Activated CD8-positive, alpha-beta memory T cell treated with anti-CD3 and anti-CD28 coated beads, Interleukin-2, amount 50 U/mL, for 24 hours (primary cell): ENCODE results near the gene CFAP157.

Experiments
- DNase-seq: peaks from one replicate; pipeline ENCODE4 v3.0.0-alpha.2; 2020; ENCODE audit errors: extremely low read depth

Gene CFAP157

DNA sequence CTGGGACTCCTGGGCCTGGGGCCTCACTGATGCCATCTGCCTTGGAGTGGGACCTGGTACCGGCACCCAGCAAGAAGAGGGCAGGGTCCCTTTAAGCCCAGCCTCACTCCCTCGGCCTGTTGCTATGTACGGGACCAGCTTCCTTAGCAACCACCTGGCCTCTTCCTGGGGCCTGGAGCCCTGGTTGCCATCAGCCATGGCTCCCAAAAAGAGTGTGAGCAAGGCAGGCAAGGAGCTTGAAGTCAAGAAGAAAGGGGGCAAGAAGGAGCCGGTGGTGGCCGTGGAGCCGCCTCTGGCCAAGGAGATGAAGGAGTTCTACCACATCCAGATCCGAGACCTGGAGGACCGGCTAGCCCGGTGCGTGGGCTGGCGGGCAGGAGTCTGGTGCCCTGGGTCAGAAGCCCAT, at the start of gene CFAP157:
Gene CFAP157 (plus strand): TSS at position 153 of the 406 bp plus-strand sequence. CDS start 44 bp downstream, at position 197.
- no peak for DNase-seq

GRCh38 chr9:127658428-127658827, 48.4 kb upstream of the CFAP157 start:
- no peak for DNase-seq

GRCh38 chr9:127660886-127661741, 45.7 kb upstream of the CFAP157 start:
- no peak for DNase-seq

DNA sequence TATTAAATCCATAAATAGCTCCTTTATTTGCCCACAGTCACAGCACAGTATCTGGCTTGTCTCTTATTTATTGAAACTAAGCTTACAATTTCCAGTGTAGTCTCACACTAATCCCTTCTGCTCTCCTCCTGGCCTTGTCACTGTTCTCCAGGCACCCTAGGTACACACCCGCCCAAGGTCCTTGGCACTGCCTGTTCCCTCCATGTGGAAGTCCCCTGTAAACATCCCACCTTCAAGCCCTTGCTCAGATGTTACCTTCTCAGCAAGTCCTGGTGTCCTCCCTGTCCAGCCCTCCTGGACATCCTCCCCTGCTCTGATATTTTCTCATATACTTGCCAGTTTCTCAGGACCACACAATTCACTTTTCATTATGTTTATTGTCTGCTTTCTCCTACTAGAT, 44.2 kb upstream of the CFAP157 start:
- no peak for DNase-seq

DNA sequence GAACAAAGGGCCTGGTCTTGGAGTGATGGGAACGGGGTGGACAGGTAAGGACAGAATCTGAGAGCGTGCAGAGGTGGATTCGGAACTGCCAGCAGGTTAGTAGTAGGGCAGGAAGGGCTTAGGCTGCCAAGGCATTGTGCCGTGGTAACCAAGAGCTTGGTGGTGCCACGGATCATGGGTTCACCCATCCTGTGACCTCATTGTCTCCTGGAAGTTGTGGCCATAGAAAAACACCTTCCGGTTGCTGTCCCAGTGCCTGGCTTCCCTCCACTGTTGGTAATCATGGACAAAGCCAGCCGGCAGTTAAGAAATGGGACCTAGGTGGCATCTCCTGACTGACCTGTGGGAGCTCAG, 42.5 kb upstream of the CFAP157 start:
- DNase-seq = no peak

DNA sequence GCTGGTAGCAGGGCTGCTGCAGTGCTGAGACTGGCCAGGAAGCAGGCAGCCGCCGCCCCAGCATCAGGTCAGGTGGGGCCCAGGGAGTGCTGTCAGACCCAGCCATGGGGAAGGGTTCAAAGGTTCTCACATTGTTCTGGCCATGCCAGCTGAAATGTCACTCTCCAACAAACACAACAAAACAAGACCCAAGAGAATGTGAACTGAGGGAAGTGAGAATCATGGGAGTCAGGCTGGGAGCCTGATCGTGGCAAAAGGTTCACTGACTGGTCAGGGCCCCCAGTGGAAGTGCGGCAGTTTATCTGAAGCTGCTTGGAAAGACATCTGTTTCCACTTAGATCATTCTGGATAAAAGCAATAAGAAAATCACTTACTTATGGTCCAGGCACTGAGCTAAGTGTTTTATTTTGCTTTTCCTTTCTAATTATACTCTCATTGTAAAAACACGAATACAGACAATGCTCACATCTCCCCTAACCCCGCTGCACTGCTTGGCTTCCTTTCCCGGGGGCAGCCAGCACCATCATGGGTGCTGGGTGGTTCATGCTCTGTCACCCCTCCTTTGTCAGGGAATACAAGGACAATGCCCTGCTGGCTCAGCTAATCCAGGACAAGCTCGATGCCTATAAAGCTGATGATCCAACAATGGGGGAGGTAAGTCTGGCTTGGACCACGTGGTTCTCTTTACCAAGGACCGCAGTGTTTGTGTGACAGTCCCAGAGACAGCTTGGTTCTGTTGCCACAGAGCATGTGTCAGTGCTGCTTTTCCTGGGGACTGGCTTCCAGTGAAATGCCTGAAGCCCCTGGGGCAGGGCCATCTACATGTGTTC, 41.9 kb upstream of the CFAP157 start:
- DNase-seq = no peak

DNA sequence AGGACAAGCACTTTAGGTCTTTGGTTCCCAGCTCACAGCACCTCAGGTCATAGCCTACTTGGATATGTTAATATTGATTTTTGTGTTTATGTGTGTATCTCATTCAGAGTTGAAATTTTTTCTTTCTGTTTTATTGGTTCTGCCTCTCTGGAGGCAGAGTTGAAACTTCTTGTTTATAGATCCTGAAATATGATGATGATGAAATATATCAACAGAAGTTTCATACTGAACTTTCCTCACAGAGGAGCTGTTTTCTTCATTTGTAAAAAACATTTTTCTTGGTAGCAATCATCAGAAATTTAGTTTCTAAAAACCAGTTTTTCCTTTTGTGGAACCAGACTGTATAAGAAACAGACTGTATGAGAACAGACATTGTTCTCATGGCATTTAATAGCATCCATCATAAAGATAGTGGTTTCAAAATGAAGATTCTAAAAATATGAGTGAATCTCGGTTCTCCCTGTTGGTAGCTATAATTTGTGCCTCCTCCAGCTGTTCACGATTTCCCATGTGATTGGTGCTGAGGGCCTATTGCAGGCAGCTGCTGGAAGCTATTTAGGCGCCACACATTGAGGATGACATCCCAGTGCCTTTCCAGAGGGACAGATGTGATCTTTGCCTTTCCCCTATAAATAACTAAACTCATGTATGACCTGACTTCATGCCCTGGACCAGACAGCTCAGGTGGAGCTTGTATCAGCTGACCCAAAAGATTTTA, 39.5 kb upstream of the CFAP157 start:
- no peak for DNase-seq

GRCh38 chr9:127667906-127668305, 38.9 kb upstream of the CFAP157 start:
- no peak for DNase-seq

- no peak for DNase-seq
Observed at GRCh38 chr9:127673234-127673633, 33.6 kb upstream of the CFAP157 start.

DNA sequence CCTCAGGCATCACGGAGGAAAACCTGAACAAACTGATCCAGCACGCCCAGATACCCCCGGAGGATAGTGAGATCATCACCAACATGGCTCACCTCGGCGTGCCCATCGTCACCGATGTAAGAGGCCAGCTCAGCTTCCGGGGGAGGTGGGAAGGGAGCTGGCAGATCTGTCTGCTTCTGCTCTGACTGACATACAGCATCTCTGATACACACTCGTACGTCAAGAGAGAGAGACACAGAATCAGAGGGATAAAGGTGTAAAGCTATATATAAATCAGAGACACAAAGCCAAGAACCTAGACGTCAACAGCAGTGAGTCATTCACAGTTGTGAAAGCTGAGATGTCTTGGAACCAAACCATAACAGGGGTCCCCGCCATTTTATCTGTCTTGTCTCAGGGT, 30.1 kb upstream of the CFAP157 start:
- no peak for DNase-seq

DNA sequence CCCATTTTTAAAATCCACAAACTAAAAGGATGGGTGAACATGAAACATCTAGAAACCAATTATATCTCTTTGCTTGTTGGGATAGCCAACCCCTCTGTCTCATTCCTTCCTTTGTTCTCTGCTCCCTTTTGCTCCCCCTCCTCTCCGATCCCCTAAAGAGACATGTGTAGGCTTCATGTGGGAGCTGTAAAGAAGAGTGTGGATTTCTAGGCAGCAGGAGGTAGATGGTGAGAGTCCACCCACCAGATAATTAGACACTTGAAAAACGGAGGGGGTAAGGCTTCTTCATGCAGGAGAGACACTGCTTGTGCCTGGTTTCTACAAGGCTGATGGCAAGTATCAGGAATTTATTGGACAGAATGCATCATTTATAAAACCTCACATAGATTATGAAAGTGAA, 27.3 kb upstream of the CFAP157 start:
- DNase-seq = no peak

DNA sequence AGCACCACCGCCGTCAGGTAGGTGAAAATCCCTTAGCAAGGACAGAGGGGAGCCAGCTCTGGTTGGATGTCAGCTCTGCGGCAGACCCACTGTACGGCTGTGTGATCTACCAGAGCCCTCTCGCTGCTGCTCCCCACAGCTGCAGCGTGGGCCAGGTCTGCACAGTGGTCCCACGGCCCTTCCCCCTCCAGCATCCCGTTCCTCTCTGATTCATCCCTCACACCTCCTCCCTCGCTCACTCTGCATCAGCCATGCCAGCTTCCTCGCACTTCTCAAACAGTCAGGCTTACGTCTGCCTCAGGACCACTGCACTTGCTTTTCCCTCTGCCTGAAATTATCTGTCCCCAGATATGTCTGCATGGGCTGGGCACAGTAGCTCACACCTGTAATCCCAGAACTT, 26.6 kb upstream of the CFAP157 start:
- no peak for DNase-seq

DNA sequence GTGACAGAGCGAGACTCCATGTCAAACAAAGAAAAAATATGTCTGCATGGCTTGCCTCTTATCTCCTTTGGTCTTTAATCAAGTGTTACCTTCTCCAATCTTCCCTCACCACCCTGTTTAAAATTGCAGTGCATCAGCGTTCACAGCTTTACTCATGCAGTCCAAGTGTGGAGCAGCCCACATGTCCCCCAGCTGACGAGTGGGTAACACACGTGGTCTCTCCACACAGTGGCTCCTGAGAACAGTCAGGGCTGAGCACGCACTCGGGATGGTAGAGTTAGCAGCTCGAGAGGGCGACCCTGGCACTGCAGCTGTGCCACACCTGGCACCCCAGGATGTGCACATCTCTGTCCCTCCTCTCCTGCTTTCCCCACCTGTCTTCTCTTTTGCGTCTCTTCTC, 25.9 kb upstream of the CFAP157 start:
- DNase-seq = no peak

- no peak for DNase-seq
Observed at GRCh38 chr9:127682351-127683136, 24.2 kb upstream of the CFAP157 start.

DNA sequence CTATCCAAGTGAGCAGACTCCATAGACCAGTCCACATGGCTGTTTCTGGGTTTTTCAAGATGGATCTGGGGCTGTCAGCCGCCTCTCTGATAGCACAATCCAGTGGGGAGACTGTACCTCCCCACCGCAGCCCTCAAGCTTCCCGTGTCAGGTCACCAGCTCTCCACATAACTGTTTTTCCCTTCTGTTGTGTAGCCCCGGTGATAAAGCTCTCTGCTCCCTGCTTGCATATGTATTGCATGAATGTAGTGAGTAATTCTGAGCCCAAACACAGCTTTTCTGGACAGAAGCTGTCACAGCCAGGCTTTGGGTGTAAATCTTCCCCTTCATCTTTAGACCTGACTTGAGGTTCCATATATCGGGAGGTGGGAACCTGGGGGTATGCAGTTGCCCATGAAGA, 23.1 kb upstream of the CFAP157 start:
- no peak for DNase-seq

GRCh38 chr9:127684576-127684975, 22.2 kb upstream of the CFAP157 start:
- DNase-seq = no peak

DNA sequence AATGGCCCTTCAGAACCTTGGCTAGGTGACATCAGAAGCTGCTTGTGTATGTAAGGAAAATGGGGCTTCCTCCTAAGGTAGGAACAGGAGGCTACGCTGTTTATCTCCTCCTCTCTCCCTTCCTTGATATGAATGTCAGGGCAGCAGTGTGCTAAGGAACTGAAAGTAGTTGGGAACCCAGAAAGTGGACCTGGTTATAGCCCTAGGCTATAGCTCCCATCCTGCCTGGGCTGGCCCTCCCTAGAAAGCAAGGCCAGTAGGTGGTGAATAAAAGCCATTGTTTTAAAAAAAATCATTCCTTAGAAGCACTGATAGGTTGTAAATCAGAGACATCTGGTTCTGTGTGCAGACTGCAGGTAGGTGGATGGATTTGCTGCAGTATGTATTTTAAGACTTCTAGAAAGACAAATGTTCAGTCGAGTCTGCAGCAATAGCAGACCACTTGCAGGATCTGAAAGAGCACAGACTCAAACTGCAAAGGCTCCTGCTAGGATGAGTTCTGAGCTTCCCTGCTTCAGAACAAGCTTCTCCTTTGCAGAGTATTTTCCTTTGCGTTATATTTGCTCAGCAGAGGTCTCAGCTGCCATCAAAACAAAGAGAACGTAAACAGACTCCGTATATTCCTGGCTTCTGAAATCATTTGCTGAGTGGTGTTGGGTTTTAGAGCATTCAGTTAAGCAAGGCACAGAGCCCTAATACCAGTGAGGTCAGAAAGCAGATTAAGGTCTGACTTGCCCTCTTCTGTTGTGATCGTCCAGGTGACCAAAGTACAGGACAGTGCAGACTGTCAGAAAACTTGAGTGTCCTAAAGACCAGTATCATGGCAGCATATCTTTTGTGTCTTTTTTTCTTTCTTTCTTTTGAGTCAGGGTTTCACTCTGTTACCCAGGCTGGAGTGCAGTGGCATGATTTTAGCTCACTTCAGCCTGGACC, 20.1 kb upstream of the CFAP157 start:
- DNase-seq = no peak

DNA sequence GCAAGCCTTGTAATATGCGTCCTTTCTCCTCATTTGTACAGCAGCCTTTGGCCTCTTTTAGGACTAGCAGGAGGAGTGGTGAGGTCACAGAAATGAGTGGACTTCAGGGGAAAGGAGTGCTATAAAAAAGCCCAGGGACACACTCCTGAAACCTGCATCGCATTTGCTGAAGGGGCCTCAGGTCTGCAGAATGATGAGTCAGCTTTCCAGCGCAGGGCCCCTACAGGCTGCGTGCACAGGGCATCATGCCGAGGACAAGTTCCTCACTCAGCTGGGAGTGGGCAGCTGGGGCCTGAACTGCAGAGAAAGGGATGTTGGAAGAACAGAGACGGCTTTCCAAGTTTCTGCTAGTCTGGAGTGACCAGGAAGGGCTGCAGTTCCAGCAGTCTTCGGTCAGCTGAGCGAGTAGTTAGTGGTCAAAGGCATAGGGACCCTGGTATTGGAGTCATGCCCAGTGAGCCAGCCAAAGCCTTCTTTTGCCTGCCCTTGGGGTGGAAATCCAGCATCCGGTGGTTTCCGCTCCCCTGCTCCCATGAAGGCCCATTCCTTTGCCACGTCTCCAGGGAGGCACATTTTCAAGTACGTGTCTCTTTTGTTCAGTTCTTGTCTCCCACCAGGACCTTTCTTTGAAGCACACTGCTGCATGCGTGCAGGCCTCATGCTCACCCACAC, 17.3 kb upstream of the CFAP157 start:
- no peak for DNase-seq

- DNase-seq = no peak
Observed at GRCh38 chr9:127690735-127691134, 16.1 kb upstream of the CFAP157 start.

GRCh38 chr9:127692071-127692470, 14.7 kb upstream of the CFAP157 start:
- DNase-seq = no peak
